Dendritic cell treated with granulocyte-macrophage colony-stimulating factor and Interleukin-4, amounts not matched to agents 40 ng/mL and 50 ng/mL, for 4 days (primary cell): ENCODE measurements around the gene SNRPD3.
A peak's percentile ranks its signal among the peaks of the same experiment; 100 is the strongest.
"Not testable (repeated sequence)": the region's sequence is repeated elsewhere in the genome, so short reads cannot be mapped to it uniquely, and the experiment has no call there.

Source experiments
- H3K27ac Mint-ChIP-seq: one replicate; pipeline ENCODE4 v1.8.0; 2022; ENCODE audit warnings: mild to moderate bottlenecking, mixed read lengths
- H3K27me3 Mint-ChIP-seq: one replicate; pipeline ENCODE4 v1.8.0; 2022; ENCODE audit warnings: mild to moderate bottlenecking, mixed read lengths
- H3K36me3 Mint-ChIP-seq: one replicate; pipeline ENCODE4 v1.8.0; 2022; ENCODE audit warnings: low read depth, mixed read lengths
- H3K4me1 Mint-ChIP-seq: one replicate; pipeline ENCODE4 v1.8.0; 2022; ENCODE audit warnings: low read depth, mixed read lengths
- H3K4me3 Mint-ChIP-seq: one replicate; pipeline ENCODE4 v1.8.0; 2022; ENCODE audit warnings: mild to moderate bottlenecking, moderate library complexity, mixed read lengths
- H3K9me3 Mint-ChIP-seq: one replicate; pipeline ENCODE4 v1.8.0; 2022; ENCODE audit warnings: mixed read lengths
- intact Hi-C: fragments of 100-400 bp; cut with micrococcal nuclease; formaldehyde crosslinking; loops from one replicate; pipeline ENCODE4 v1.15.0; 2022

SNRPD3 gene

DNA sequence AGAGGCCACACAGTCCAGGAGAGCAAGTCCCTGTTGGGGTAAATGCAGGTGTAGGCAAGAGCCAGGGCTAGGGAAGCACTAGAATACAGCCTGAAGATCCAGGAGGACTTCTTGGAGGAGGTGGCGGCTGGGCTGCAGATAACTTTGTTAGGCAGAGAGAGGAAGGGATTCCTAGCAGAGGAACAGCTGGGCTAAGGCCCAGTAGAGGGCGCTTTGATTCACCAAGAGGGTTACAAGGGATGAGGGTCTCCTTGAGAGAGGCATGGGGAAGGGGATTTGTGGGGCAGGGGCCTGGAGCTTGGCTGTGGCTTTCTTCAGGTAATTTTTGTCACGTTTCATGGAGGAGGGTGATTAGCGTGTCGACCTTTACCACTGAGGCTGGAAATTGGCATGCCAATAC, 65.4 kb downstream of the SNRPD3 start:
- H3K27me3 Mint-ChIP-seq, H3K27ac Mint-ChIP-seq, H3K4me3 Mint-ChIP-seq, intact Hi-C loops, H3K4me1 Mint-ChIP-seq, H3K9me3 Mint-ChIP-seq: not testable (repeated sequence)
- H3K36me3 Mint-ChIP-seq = peaks cover 56% of the 10 kb centered on the region

DNA sequence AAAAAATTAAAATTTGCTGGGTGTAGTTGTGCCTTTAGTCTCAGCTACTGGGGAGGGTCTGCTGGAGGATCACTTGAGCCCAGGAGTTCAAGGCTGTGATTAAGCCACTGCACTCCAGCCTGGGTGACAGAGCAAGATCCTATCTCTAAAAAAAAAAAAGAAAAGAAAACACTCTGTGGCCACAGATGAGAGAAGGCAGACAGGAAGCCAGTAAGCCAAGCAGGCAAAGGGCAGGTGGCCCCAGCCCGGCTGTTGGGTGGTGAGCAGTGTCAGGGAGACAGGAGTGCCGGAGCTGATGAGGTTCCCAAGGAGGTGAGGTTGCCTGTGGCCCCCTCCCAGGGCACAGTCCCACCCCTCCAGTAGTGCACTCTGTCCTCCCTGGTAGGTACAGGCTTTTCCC, 66.8 kb downstream of the SNRPD3 start:
- H3K36me3 Mint-ChIP-seq = peaks cover 51% of the 10 kb centered on the region
- H3K27ac Mint-ChIP-seq = peak overlapping the region; percentile 41
- intact Hi-C loops, H3K4me1 Mint-ChIP-seq, H3K27me3 Mint-ChIP-seq, H3K9me3 Mint-ChIP-seq, H3K4me3 Mint-ChIP-seq: not testable (repeated sequence)
